HCT116 (cell line): Measurements from ENCODE around the gene DHRS7B. TPM values are rescaled to one million over a fixed set of nuclear protein-coding genes. Genes with fewer than 3 reads are reported as not detected.

Experiments
- ATAC-seq: fragments of 200-7000 bp; cut with Tn5 transposase; 2 replicates; pipeline ENCODE4 v1.9.1; 2020; ENCODE audit warnings: mild to moderate bottlenecking, moderate library complexity
- BruUV-seq: library from RNA; stranded (reverse); fragments of 400-500 nt; replicated peaks from 2 replicates; lab custom pipeline; 2021; lab: Mats Ljungman, UMichigan
- CTCF ChIA-PET: fragments of 300-600 bp; sonication (Branson Sonifier 250); formaldehyde crosslinking; loops from one replicate; lab custom pipeline; 2021; ENCODE audit warnings: antibody characterized with exemption; lab: Charles Lee
- POLR2A ChIA-PET: fragments of 300-600, 350-600 bp; sonication (Branson Sonifier 250); formaldehyde crosslinking; loops from one replicate; lab custom pipeline; 2021; ENCODE audit warnings: antibody characterized with exemption; lab: Charles Lee
- RAD21 ChIA-PET, 2 experiments: fragments of 300-600 bp; sonication (Branson Sonifier 250); formaldehyde crosslinking; loops; one replicate each; lab custom pipeline; 2023; ENCODE audit warnings: low total read pairs in 2 of 2; ENCODE audit not compliant: uncharacterized antibody in 2 of 2, unreplicated experiment in 2 of 2, low non-redundant PET in 1 of 2; lab: Charles Lee
- DNase-seq: peaks from one replicate; pipeline ENCODE4 v3.0.0-alpha.2; 2010; ENCODE audit warnings: low read depth, low spot score
- H2AFZ ChIP-seq: fragments of 200-600 bp; shearing (Covaris generic), sonication (generic); 2 replicates; pipeline ENCODE4 v1.6.1; 2017; ENCODE audit warnings: low read depth, mixed run types, mixed read lengths, antibody characterized with exemption, low read length; ENCODE audit not compliant: poor library complexity, severe bottlenecking
- H3K27ac ChIP-seq: 2 replicates; pipeline ENCODE4 v1.5.1; 2012; ENCODE audit warnings: low read depth, low read length
- H3K27me3 ChIP-seq: fragments of 200-600 bp; sonication (generic); 2 replicates; pipeline ENCODE4 v1.6.1; 2016; ENCODE audit warnings: mixed run types, low read length, mixed read lengths; ENCODE audit not compliant: insufficient read depth
- H3K36me3 ChIP-seq, 2 experiments: fragments of 200-500 bp in 1 of 2; fragments of 200-600 bp in 1 of 2; sonication (Bioruptor generic) in 1 of 2; sonication (generic) in 1 of 2; 2 replicates each; pipeline versions ENCODE4 v1.5.1 to v1.6.1; 2014 to 2016; ENCODE audit warnings: low read length in 2 of 2, inconsistent platforms in 1 of 2, mixed read lengths in 1 of 2, mixed run types in 1 of 2; ENCODE audit not compliant: insufficient read depth in 2 of 2, control insufficient read depth in 1 of 2
- H3K4me1 ChIP-seq, 2 experiments: fragments of 200-600 bp in 1 of 2; sonication (generic) in 1 of 2; 2 replicates each; pipeline versions ENCODE4 v1.5.1 to v1.6.1; 2012 to 2017; ENCODE audit warnings: low read length in 2 of 2, inconsistent platforms in 1 of 2, mild to moderate bottlenecking in 1 of 2, mixed read lengths in 1 of 2, mixed run types in 1 of 2, moderate library complexity in 1 of 2; ENCODE audit not compliant: insufficient read depth in 2 of 2, control insufficient read depth in 1 of 2
- H3K4me2 ChIP-seq: fragments of 200-600 bp; sonication (generic); 2 replicates; pipeline ENCODE4 v1.6.1; 2017; ENCODE audit warnings: mixed run types, low read length, mixed read lengths
- H3K4me3 ChIP-seq, 2 experiments: fragments of 200-600 bp in 1 of 2; sonication (generic) in 1 of 2; replicated peaks in 1 of 2; 2 replicates each; pipeline ENCODE4 v1.5.1; 2011 to 2016; ENCODE audit warnings: low read length in 2 of 2, control low read depth in 1 of 2, low read depth in 1 of 2, mild to moderate bottlenecking in 1 of 2, mixed read lengths in 1 of 2, mixed run types in 1 of 2
- H3K79me2 ChIP-seq: fragments of 200-600 bp; sonication (generic); 2 replicates; pipeline ENCODE4 v1.6.1; 2017; ENCODE audit warnings: mild to moderate bottlenecking, mixed run types, low read length, moderate library complexity, mixed read lengths; ENCODE audit not compliant: insufficient read depth
- H3K9ac ChIP-seq: fragments of 200-600 bp; sonication (generic); 2 replicates; pipeline ENCODE4 v1.6.1; 2016; ENCODE audit warnings: low read length, mixed read lengths
- H3K9me2 ChIP-seq: fragments of 200-600 bp; sonication (generic), shearing (Covaris generic); 2 replicates; pipeline ENCODE4 v1.6.1; 2017; ENCODE audit warnings: mixed run types, mild to moderate bottlenecking, moderate library complexity; ENCODE audit not compliant: insufficient read depth
- H3K9me3 ChIP-seq, 2 experiments: fragments of 200-500 bp in 1 of 2; fragments of 200-600 bp in 1 of 2; sonication (Bioruptor generic) in 1 of 2; sonication (generic) in 1 of 2; 2 replicates each; pipeline ENCODE4 v1.6.1; 2014 to 2017; ENCODE audit warnings: low read length in 2 of 2, mixed read lengths in 2 of 2, inconsistent platforms in 1 of 2, low read depth in 1 of 2, mild to moderate bottlenecking in 1 of 2, mixed run types in 1 of 2, moderate library complexity in 1 of 2; ENCODE audit not compliant: control insufficient read depth in 1 of 2, insufficient read depth in 1 of 2
- H4K20me1 ChIP-seq: fragments of 200-600 bp; sonication (generic), shearing (Covaris generic); 2 replicates; pipeline ENCODE4 v1.6.1; 2017; ENCODE audit warnings: mixed run types, mild to moderate bottlenecking, moderate library complexity; ENCODE audit not compliant: insufficient read depth
- ATF3 ChIP-seq: IDR thresholded peaks from 2 replicates; pipeline ENCODE4 v1.6.1; 2012
- CTCF ChIP-seq, 3 experiments: fragments of 200-600 bp in 1 of 3; sonication (generic) in 1 of 3; IDR thresholded peaks in 2 of 3; conservative IDR thresholded peaks in 1 of 3; 2 replicates each; pipeline ENCODE4 v1.5.1; 2012 to 2017; ENCODE audit warnings: low read depth in 2 of 3, low read length in 2 of 3, antibody characterized with exemption in 1 of 3, borderline replicate concordance in 1 of 3, control low read depth in 1 of 3, mild to moderate bottlenecking in 1 of 3, mixed read lengths in 1 of 3, mixed run types in 1 of 3, moderate library complexity in 1 of 3; ENCODE audit not compliant: insufficient read depth in 1 of 3
- EGR1 ChIP-seq: IDR thresholded peaks from 2 replicates; pipeline ENCODE4 v1.6.1; 2012; ENCODE audit warnings: low read depth
- FOSL1 ChIP-seq: IDR thresholded peaks from 2 replicates; pipeline ENCODE4 v1.6.1; 2012; ENCODE audit warnings: low read depth
- JUND ChIP-seq: IDR thresholded peaks from 2 replicates; pipeline ENCODE4 v1.6.1; 2012
- POLR2AphosphoS5 ChIP-seq: IDR thresholded peaks from 2 replicates; pipeline ENCODE4 v1.6.1; 2011; ENCODE audit warnings: mild to moderate bottlenecking, low read depth, low read length, moderate library complexity
- TCF7L2 ChIP-seq: IDR thresholded peaks from 2 replicates; pipeline ENCODE4 v1.7.0; 2011; ENCODE audit warnings: borderline replicate concordance, inconsistent platforms; ENCODE audit not compliant: insufficient read depth, insufficient read length; ENCODE audit errors: extremely low read depth
- YY1 ChIP-seq: IDR thresholded peaks from 2 replicates; pipeline ENCODE4 v1.6.1; 2011; ENCODE audit warnings: low read length, low read depth, moderate library complexity, mild to moderate bottlenecking; ENCODE audit not compliant: insufficient replicate concordance; ENCODE audit errors: extremely low read depth
- ZFX ChIP-seq: fragments of 450-650 bp; IDR thresholded peaks from 2 replicates; pipeline ENCODE4 v1.6.1; 2017
- ZNF274 ChIP-seq: fragments of 200-500 bp; sonication (Bioruptor generic); IDR thresholded peaks from 2 replicates; pipeline ENCODE4 v1.6.1; 2014; ENCODE audit warnings: mild to moderate bottlenecking, low read depth, low read length, inconsistent platforms
- intact Hi-C: fragments of 100-400 bp; cut with micrococcal nuclease; formaldehyde crosslinking; loops from 2 replicates; pipeline ENCODE4 v1.10.0; 2022
- total RNA-seq: library from RNA; stranded (reverse); gene quantifications from one replicate; pipeline ENCODE4 v1.2.1, GENCODE V29; 2021; ENCODE audit not compliant: unreplicated experiment

Gene DHRS7B
- total RNA-seq, 1 experiment from 2014 or later: 19.6 TPM

DNA sequence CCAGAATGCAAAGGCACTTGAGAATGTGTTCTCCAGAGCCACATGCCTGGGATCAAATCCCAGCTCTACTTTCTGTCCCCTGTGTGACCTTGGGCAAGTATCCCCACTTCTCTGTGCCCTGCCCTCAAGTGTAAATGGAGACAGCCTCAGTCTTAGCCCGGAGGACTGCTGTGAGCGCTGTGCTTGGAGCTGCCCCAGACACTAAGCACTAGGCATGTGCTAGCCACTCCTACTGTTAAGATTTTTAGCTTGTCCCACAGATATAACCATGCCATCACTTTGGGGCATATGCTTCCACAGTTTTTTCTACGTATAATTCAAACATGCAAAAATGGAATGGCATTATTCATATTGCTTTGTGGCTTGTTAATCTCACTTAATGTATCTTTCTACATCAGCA lies 57.8 kb downstream of the DHRS7B start (continued):
- TF ChIP-seq CTCF (IDR thresholded peaks at IDR 0.05 in 2 of 3, conservative IDR thresholded peaks at IDR 0.05 in 1 of 3; ENCODE audit: borderline replicate concordance in 1 of 3, insufficient read depth in 1 of 3, low read depth in 2 of 3, low read length in 2 of 3) (no peak), ZNF274 (no peak)

GRCh38 chr17:21185061-21185460 lies 58.3 kb downstream of the DHRS7B start:
- POLR2A ChIA-PET: no interaction called here
- CTCF ChIA-PET: no interaction called here
- intact Hi-C loops: no loop called here

GRCh38 chr17:21186399-21187187 lies 59.8 kb downstream of the DHRS7B start:
- Histone ChIP-seq H3K4me1 (no peaks in the 10 kb centered on the region), H3K9me2 (no peaks in the 10 kb centered on the region), H3K4me3 (no peak overlapping the region), H2AFZ (no peak overlapping the region), H3K27ac (no peak overlapping the region), H3K27me3 (no peaks in the 10 kb centered on the region), H3K79me2 (no peaks in the 10 kb centered on the region), H3K4me2 (no peak overlapping the region), H4K20me1 (no peaks in the 10 kb centered on the region), H3K9ac (no peak overlapping the region), H3K36me3 (0 out of 4 replicates have a peak, but pooled peaks cover 0 to 2% of the 10 kb centered on the region in 2 experiments), H3K9me3 (no peaks in the 10 kb centered on the region)
- ATAC-seq (no peak), DNase-seq (no peak)
- CTCF ChIA-PET: no interaction called here
- RAD21 ChIA-PET: no interaction called here
- POLR2A ChIA-PET: no interaction called here
- BruUV-seq: no TSS peak
- intact Hi-C loops: no loop called here
- TF ChIP-seq JUND: no peak
- no peak for TF ChIP-seq CTCF (IDR thresholded peaks at IDR 0.05 in 2 of 3, conservative IDR thresholded peaks at IDR 0.05 in 1 of 3; ENCODE audit: borderline replicate concordance in 1 of 3, insufficient read depth in 1 of 3, low read depth in 2 of 3, low read length in 2 of 3)
- TF ChIP-seq TCF7L2: no peak
- TF ChIP-seq EGR1: no peak
- no peak for TF ChIP-seq POLR2AphosphoS5
- TF ChIP-seq ZFX: no peak
- TF ChIP-seq ATF3: no peak
- TF ChIP-seq YY1: no peak

More at GRCh38 chr17:21185061-21185460, 58.3 kb downstream of the DHRS7B start:
- DNase-seq (no peak), ATAC-seq (no peak)
- H3K9me2 ChIP-seq: no peaks in the 10 kb centered on the region
- no peak overlapping the region for H2AFZ ChIP-seq
- H3K27me3 ChIP-seq: no peaks in the 10 kb centered on the region
- H3K4me1 ChIP-seq: no peaks in the 10 kb centered on the region
- no peak overlapping the region for H3K4me3 ChIP-seq
- no peaks in the 10 kb centered on the region for H3K9me3 ChIP-seq
- no peaks in the 10 kb centered on the region for H4K20me1 ChIP-seq
- no peak overlapping the region for H3K27ac ChIP-seq
- H3K4me2 ChIP-seq: no peak overlapping the region
- BruUV-seq: no TSS peak
- no peak overlapping the region for H3K9ac ChIP-seq
- RAD21 ChIA-PET: no interaction called here
- no peaks in the 10 kb centered on the region for H3K79me2 ChIP-seq
- no peak for TF ChIP-seq FOSL1
- 0 out of 4 replicates have a peak, but pooled peaks cover 0 to 2% of the 10 kb centered on the region in 2 experiments for H3K36me3 ChIP-seq
